GM18526 (cell line): ENCODE measurements around the gene VTCN1.

Experiments
- POLR2A ChIP-seq: IDR thresholded peaks from 3 replicates; pipeline ENCODE4 v1.6.1; 2011; ENCODE audit not compliant: insufficient read length; ENCODE audit errors: extremely low read depth

Gene VTCN1

GRCh38 chr1:117124661-117125060, 86.1 kb downstream of the VTCN1 start:
- no peak for TF ChIP-seq POLR2A

- TF ChIP-seq POLR2A = no peak
Observed at GRCh38 chr1:117123274-117123673, 87.5 kb downstream of the VTCN1 start.

GRCh38 chr1:117122330-117123025, 88.2 kb downstream of the VTCN1 start:
- no peak for TF ChIP-seq POLR2A

- TF ChIP-seq POLR2A = no peak
Observed at GRCh38 chr1:117121589-117122329, 89.0 kb downstream of the VTCN1 start, which contains the start of gene TRIM45. Gene TRIM45, minus strand, starts transcription at chr1:117121749. Its CDS starts 548 bp downstream, at chr1:117121201.

GRCh38 chr1:117120774-117121588, 89.7 kb downstream of the VTCN1 start:
- TF ChIP-seq POLR2A = no peak

- no peak for TF ChIP-seq POLR2A
Observed at GRCh38 chr1:117118137-117118536, 92.6 kb downstream of the VTCN1 start.

GRCh38 chr1:117117697-117118096, 93.0 kb downstream of the VTCN1 start:
- no peak for TF ChIP-seq POLR2A

- TF ChIP-seq POLR2A = no peak
Observed at GRCh38 chr1:117116784-117117130, 94.0 kb downstream of the VTCN1 start.

GRCh38 chr1:117116090-117116783, 94.5 kb downstream of the VTCN1 start:
- no peak for TF ChIP-seq POLR2A

GRCh38 chr1:117114877-117115276, 95.8 kb downstream of the VTCN1 start:
- no peak for TF ChIP-seq POLR2A

GRCh38 chr1:117113199-117113598, 97.5 kb downstream of the VTCN1 start:
- no peak for TF ChIP-seq POLR2A

GRCh38 chr1:117112047-117112717, 98.5 kb downstream of the VTCN1 start:
- TF ChIP-seq POLR2A = no peak

GRCh38 chr1:117110774-117111173, 100.0 kb downstream of the VTCN1 start:
- no peak for TF ChIP-seq POLR2A

GRCh38 chr1:117107364-117107763, 103.4 kb downstream of the VTCN1 start:
- no peak for TF ChIP-seq POLR2A

- TF ChIP-seq POLR2A = no peak
Observed at GRCh38 chr1:117106478-117106877, 104.2 kb downstream of the VTCN1 start.
